Prostate gland (tissue), 2 donors: ENCODE data around the gene ATP1B1. TPM values are rescaled to one million over a fixed set of nuclear protein-coding genes. Genes with fewer than 3 reads are reported as not detected.

ENCODE experiments used
- DNase-seq: peaks from one replicate; pipeline ENCODE4 v3.0.0-alpha.2; 2019; ENCODE audit warnings: low spot score
- H3K27ac ChIP-seq, 2 donors: fragments of 200-600 bp; sonication (generic); 2 replicates each; pipeline ENCODE4 v1.5.1; 2017 to 2019
- H3K27me3 ChIP-seq: fragments of 200-600 bp; sonication (generic); replicated peaks from 2 replicates; pipeline ENCODE4 v1.5.1; 2019; ENCODE audit not compliant: insufficient read depth
- H3K36me3 ChIP-seq, 2 donors: fragments of 200-600 bp; sonication (generic); 1 replicate in 1 of 2; 2 replicates in 1 of 2; pipeline versions ENCODE4 v1.5.1 to v1.8.1; 2017 to 2019
- H3K4me1 ChIP-seq: fragments of 200-600 bp; sonication (generic); replicated peaks from 2 replicates; pipeline ENCODE4 v1.5.1; 2019
- H3K4me3 ChIP-seq, 2 donors: fragments of 200-600 bp; sonication (generic); 2 replicates each; pipeline ENCODE4 v1.5.1; 2017 to 2019
- H3K9me3 ChIP-seq: fragments of 200-600 bp; sonication (generic); 2 replicates; pipeline ENCODE4 v1.5.1; 2017
- CTCF ChIP-seq, 4 experiments: fragments of 200-600 bp in 2 of 4; fragments of 450-650 bp in 2 of 4; sonication (generic) in 2 of 4; IDR thresholded peaks; 1 replicate in 3 of 4; 2 replicates in 1 of 4; pipeline ENCODE4 v1.5.1; 2016 to 2019; ENCODE audit warnings: antibody characterized with exemption in 4 of 4, mild to moderate bottlenecking in 2 of 4, moderate library complexity in 2 of 4
- POLR2A ChIP-seq: fragments of 450-650 bp; IDR thresholded peaks from one replicate; pipeline ENCODE4 v1.6.1; 2016; ENCODE audit warnings: antibody characterized with exemption, mild to moderate bottlenecking
- POLR2AphosphoS5 ChIP-seq: sonication (generic); formaldehyde crosslinking; IDR thresholded peaks from one replicate; pipeline ENCODE4 v1.6.1; 2017; ENCODE audit warnings: antibody characterized with exemption
- WGBS: methylation state at CpG from one replicate; pipeline ENCODE4 v1.1.5; 2018; 5-methylcytosine and 5-hydroxymethylcytosine counted together
- intact Hi-C: fragments of 100-400 bp; cut with DNase I; formaldehyde crosslinking; loops from one replicate; pipeline ENCODE4 v1.14.2; 2022
- total RNA-seq, 2 donors: library from RNA; depleted of rRNA; stranded (reverse); fragments of >200 nt; gene quantifications; one replicate each; pipeline ENCODE4 v1.1.0, GENCODE V29; 2016

The ATP1B1 gene
- total RNA-seq, 2 donors from 2014 or later: 59.4 to 139 TPM

- no peaks in the 10 kb centered on the region for H3K4me1 ChIP-seq
These were observed 14.1 kb upstream of the ATP1B1 start for GRCh38 chr1:169092399-169092798.

GRCh38 chr1:169094897-169095569 is 11.5 kb upstream of the ATP1B1 start:
- intact Hi-C loops: no loop called here
- no peak for DNase-seq
- H3K36me3 ChIP-seq: no peaks in the 10 kb centered on the region
- no peaks in the 10 kb centered on the region for H3K4me1 ChIP-seq
- WGBS: 73% methylated on average over 4 of the region's 4 CpGs
- no peaks in the 10 kb centered on the region for H3K27me3 ChIP-seq
- H3K9me3 ChIP-seq: no peaks in the 10 kb centered on the region
- H3K27ac ChIP-seq: no peak overlapping the region
- TF ChIP-seq POLR2A (no peak), CTCF (IDR thresholded peaks at IDR 0.05) (no peak), POLR2AphosphoS5 (no peak)
- no peak overlapping the region for H3K4me3 ChIP-seq

More at GRCh38 chr1:169092399-169092798, 14.1 kb upstream of the ATP1B1 start:
- H3K36me3 ChIP-seq: no peaks in the 10 kb centered on the region
- no peak overlapping the region for H3K4me3 ChIP-seq
- H3K27ac ChIP-seq: no peak overlapping the region
- H3K9me3 ChIP-seq: no peaks in the 10 kb centered on the region
- no peak for TF ChIP-seq POLR2A
- TF ChIP-seq CTCF (IDR thresholded peaks at IDR 0.05): no peak
- TF ChIP-seq POLR2AphosphoS5: no peak
- intact Hi-C loops: no loop called here
- 91% methylated on average over 2 of the region's 2 CpGs for WGBS
- H3K27me3 ChIP-seq: no peaks in the 10 kb centered on the region
- DNase-seq: no peak

- Histone ChIP-seq H3K27me3 (no peaks in the 10 kb centered on the region), H3K9me3 (no peaks in the 10 kb centered on the region), H3K4me3 (no peak overlapping the region), H3K27ac (no peak overlapping the region), H3K4me1 (no peaks in the 10 kb centered on the region), H3K36me3 (no peaks in the 10 kb centered on the region)
- TF ChIP-seq POLR2AphosphoS5: no peak
- TF ChIP-seq POLR2A: no peak
- TF ChIP-seq CTCF (IDR thresholded peaks at IDR 0.05): no peak
- WGBS: 90% methylated on average over 1 of the region's 1 CpG
- no peak for DNase-seq
- intact Hi-C loops: no loop called here
These were observed 8.1 kb upstream of the ATP1B1 start for GRCh38 chr1:169098380-169098779.

GRCh38 chr1:169099561-169099960 is 6.9 kb upstream of the ATP1B1 start:
- WGBS: 62% methylated on average over 2 of the region's 2 CpGs
- TF ChIP-seq POLR2AphosphoS5: no peak
- TF ChIP-seq POLR2A: no peak
- TF ChIP-seq CTCF (IDR thresholded peaks at IDR 0.05): no peak
- no peak overlapping the region for H3K27ac ChIP-seq
- DNase-seq: no peak
- no peak overlapping the region for H3K4me3 ChIP-seq
- H3K36me3 ChIP-seq: no peaks in the 10 kb centered on the region
- no peaks in the 10 kb centered on the region for H3K27me3 ChIP-seq
- intact Hi-C loops: no loop called here
- no peaks in the 10 kb centered on the region for H3K9me3 ChIP-seq
- no peaks in the 10 kb centered on the region for H3K4me1 ChIP-seq

- intact Hi-C loops: loop anchor here (10.0 kb wide), 1 partner anchor 405 kb away; no protein-coding TSS in a partner anchor
- no peaks in the 10 kb centered on the region for H3K27me3 ChIP-seq
- H3K4me1 ChIP-seq: no peaks in the 10 kb centered on the region
- WGBS: 94% methylated on average over 1 of the region's 1 CpG
- no peaks in the 10 kb centered on the region for H3K36me3 ChIP-seq
- no peak overlapping the region for H3K27ac ChIP-seq
- TF ChIP-seq POLR2AphosphoS5 (no peak), POLR2A (no peak), CTCF (IDR thresholded peaks at IDR 0.05) (no peak)
- H3K4me3 ChIP-seq: no peak overlapping the region
- DNase-seq: no peak
- no peaks in the 10 kb centered on the region for H3K9me3 ChIP-seq
These were observed 6.3 kb upstream of the ATP1B1 start for GRCh38 chr1:169100208-169100607.
